Mesodermal cell (in vitro differentiated cells): ENCODE measurements around the gene LAMA4.

Experiments used
- H3K27ac ChIP-seq: 2 replicates; pipeline ENCODE4 v1.7.0; 2013; ENCODE audit warnings: mild to moderate bottlenecking, low read depth, low read length, moderate library complexity; ENCODE audit not compliant: severe bottlenecking
- H3K36me3 ChIP-seq: 2 replicates; pipeline ENCODE4 v1.7.1; 2013; ENCODE audit warnings: mild to moderate bottlenecking, low read length, moderate library complexity; ENCODE audit not compliant: control insufficient read depth, insufficient read depth
- H3K4me1 ChIP-seq: one replicate; pipeline ENCODE4 v1.7.1; 2013; ENCODE audit warnings: mild to moderate bottlenecking, low read length; ENCODE audit not compliant: insufficient read depth, control insufficient read depth, poor library complexity, severe bottlenecking
- H3K4me3 ChIP-seq: 2 replicates; pipeline ENCODE4 v1.7.0; 2013; ENCODE audit warnings: low read length, control low read depth, mild to moderate bottlenecking; ENCODE audit not compliant: insufficient read depth, poor library complexity, severe bottlenecking; ENCODE audit errors: extremely low read depth
- H3K9me3 ChIP-seq: 2 replicates; pipeline ENCODE4 v1.7.1; 2013; ENCODE audit warnings: mild to moderate bottlenecking, low read length, moderate library complexity; ENCODE audit not compliant: control insufficient read depth
- WGBS, 2 experiments: methylation state at CpG; one replicate each; pipeline ENCODE4 v1.1.5; 2013; ENCODE audit warnings: missing lambda C conversion rate in 2 of 2; ENCODE audit not compliant: insufficient coverage in 2 of 2; 5-methylcytosine and 5-hydroxymethylcytosine counted together

Gene LAMA4

GRCh38 chr6:112199001-112199403, 55.4 kb downstream of the LAMA4 start:
- Histone ChIP-seq H3K4me1 (peaks cover 14% of the 10 kb centered on the region), H3K4me3 (no peak overlapping the region), H3K9me3 (no peaks in the 10 kb centered on the region), H3K36me3 (no peaks in the 10 kb centered on the region), H3K27ac (no peak overlapping the region)
- 70 to 76% methylated on average over 2 to 3 of the region's 3 CpGs for WGBS, 2 experiments

DNA sequence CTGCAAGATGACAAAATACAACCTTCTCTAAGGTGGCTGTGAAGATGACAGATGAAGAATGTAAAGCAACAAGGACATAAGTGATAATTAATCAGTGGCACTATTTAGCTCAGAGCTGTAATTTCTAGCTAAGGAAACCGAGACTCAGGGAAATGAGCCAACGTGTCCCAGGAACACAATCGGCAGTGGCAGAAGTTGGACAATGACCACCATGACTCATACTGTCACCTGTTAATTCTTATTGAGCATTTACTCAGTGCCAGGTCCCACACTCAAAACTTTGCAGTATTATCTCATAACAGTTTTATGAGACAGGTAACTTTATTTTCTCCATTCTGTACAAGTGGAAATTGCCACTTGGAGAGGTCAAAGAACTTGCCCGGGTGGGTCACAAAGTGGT, 55.8 kb downstream of the LAMA4 start:
- Histone ChIP-seq H3K4me3 (no peak overlapping the region), H3K4me1 (peaks cover 11% of the 10 kb centered on the region), H3K27ac (no peak overlapping the region), H3K9me3 (no peaks in the 10 kb centered on the region), H3K36me3 (no peaks in the 10 kb centered on the region)
- WGBS, 2 experiments, result 94 to 98% methylated on average over 4 of the region's 4 CpGs

DNA sequence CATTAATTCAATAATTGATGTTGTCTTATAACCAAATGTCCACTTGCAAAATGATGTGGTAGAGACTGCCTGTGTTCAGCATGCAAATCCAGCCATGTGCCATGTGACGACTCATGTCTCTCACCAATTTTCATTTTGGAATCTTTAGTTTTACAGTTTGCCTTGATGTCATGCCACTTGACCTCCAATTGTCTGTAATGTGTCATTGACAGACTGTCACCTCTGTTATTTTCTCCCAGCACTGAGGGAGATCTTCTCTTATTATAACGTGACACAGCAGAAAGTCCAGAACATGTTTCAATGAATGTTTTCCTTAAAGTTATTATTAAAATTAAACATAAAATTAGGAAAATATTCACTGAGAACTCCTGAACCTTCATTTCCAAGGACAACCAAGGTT, 56.7 kb downstream of the LAMA4 start:
- Histone ChIP-seq H3K27ac (no peak overlapping the region), H3K4me3 (no peak overlapping the region), H3K9me3 (no peaks in the 10 kb centered on the region), H3K36me3 (no peaks in the 10 kb centered on the region), H3K4me1 (peaks cover 2% of the 10 kb centered on the region)
- 100% methylated on average over 1 of the region's 2 CpGs for WGBS, 2 experiments

- H3K4me1 ChIP-seq, result no peaks in the 10 kb centered on the region
- no peaks in the 10 kb centered on the region for H3K36me3 ChIP-seq
- H3K4me3 ChIP-seq, result no peak overlapping the region
- WGBS, 2 experiments, result 88% methylated on average over 1 of the region's 1 CpG; no CpG with 5 or more reads in 1 of the 2 experiments
- H3K27ac ChIP-seq, result no peak overlapping the region
- no peaks in the 10 kb centered on the region for H3K9me3 ChIP-seq
Measured at GRCh38 chr6:112196306-112196705, 58.1 kb downstream of the LAMA4 start.

- WGBS, 2 experiments, result 77 to 92% methylated on average over 1 to 3 of the region's 3 CpGs
Measured at GRCh38 chr6:112195166-112195565, 59.2 kb downstream of the LAMA4 start.

GRCh38 chr6:112194511-112194910, 59.9 kb downstream of the LAMA4 start:
- no peaks in the 10 kb centered on the region for H3K9me3 ChIP-seq
- no peak overlapping the region for H3K4me3 ChIP-seq
- H3K36me3 ChIP-seq, result no peaks in the 10 kb centered on the region
- no peak overlapping the region for H3K27ac ChIP-seq
- H3K4me1 ChIP-seq, result no peaks in the 10 kb centered on the region
- no CpG with 5 or more reads among the region's 1 CpG for WGBS, 2 experiments

More at GRCh38 chr6:112195166-112195565, 59.2 kb downstream of the LAMA4 start:
- H3K27ac ChIP-seq, result no peak overlapping the region
- no peaks in the 10 kb centered on the region for H3K36me3 ChIP-seq
- H3K9me3 ChIP-seq, result no peaks in the 10 kb centered on the region
- no peaks in the 10 kb centered on the region for H3K4me1 ChIP-seq
- no peak overlapping the region for H3K4me3 ChIP-seq

DNA sequence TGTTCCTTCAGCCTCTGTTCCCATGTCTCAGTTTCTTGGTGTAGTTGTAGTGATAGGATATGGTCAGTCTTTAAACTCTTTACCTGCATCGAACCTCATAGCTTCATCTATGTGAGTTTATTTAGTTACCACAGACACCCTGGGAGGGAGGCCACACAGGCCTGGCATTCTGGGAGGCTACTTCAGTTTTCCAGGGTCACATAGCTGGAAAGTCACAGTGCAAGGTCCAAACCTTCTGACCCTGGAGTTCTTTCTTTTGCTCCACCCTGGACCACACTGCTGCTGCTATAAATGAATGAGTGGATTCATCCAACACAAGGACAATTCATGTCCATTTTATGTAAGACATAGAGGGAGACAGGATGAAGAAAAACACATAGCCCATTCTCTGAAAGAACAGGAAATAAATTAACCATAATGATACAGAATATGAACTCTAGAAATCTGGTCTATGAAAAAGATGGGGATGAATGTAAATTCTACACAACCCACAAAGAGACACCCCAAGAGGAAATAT, 60.8 kb downstream of the LAMA4 start:
- Histone ChIP-seq H3K36me3 (no peaks in the 10 kb centered on the region), H3K4me1 (no peaks in the 10 kb centered on the region), H3K27ac (no peak overlapping the region), H3K4me3 (no peak overlapping the region), H3K9me3 (no peaks in the 10 kb centered on the region)
- no CpG with 5 or more reads among the region's 1 CpG for WGBS, 2 experiments

- no peaks in the 10 kb centered on the region for H3K9me3 ChIP-seq
- no peak overlapping the region for H3K4me3 ChIP-seq
- H3K36me3 ChIP-seq, result no peaks in the 10 kb centered on the region
- no peaks in the 10 kb centered on the region for H3K4me1 ChIP-seq
- H3K27ac ChIP-seq, result no peak overlapping the region
Measured at GRCh38 chr6:112193117-112193516, 61.2 kb downstream of the LAMA4 start.

DNA sequence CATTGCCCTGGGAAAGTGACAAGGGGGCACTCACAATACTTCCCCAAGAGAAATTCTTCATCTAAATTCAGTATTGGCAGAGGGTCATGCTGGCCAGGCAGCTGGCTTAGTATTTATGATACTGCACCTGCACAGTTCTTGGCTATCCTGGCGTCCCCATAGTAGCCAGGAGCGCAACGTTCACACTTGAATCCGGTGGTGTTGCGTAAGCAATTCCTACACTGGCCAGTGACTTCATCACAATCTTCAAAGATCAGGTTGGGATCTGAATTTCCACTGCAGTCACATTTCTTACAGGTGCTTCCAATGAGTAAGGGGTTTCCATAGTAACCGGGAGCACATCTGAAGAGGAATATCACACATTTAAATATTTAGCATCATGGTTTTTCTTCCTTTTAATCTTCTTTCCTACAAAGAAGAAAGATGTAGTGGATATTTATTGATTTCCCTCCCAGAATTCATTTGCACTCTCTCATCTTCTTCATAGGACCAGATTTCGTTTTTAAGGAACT, 62.8 kb downstream of the LAMA4 start:
- Histone ChIP-seq H3K4me1 (no peaks in the 10 kb centered on the region), H3K9me3 (no peaks in the 10 kb centered on the region), H3K4me3 (no peak overlapping the region), H3K27ac (no peak overlapping the region), H3K36me3 (no peaks in the 10 kb centered on the region)
- 89 to 95% methylated on average over 4 to 5 of the region's 7 CpGs for WGBS, 2 experiments

GRCh38 chr6:112190164-112190563, 64.2 kb downstream of the LAMA4 start:
- no peak overlapping the region for H3K4me3 ChIP-seq
- H3K4me1 ChIP-seq, result no peaks in the 10 kb centered on the region
- no peaks in the 10 kb centered on the region for H3K9me3 ChIP-seq
- no peaks in the 10 kb centered on the region for H3K36me3 ChIP-seq
- H3K27ac ChIP-seq, result no peak overlapping the region
- WGBS, 2 experiments, result 100% methylated on average over 1 of the region's 1 CpG; no CpG with 5 or more reads in 1 of the 2 experiments

GRCh38 chr6:112189494-112189893, 64.9 kb downstream of the LAMA4 start:
- H3K4me3 ChIP-seq, result no peak overlapping the region
- WGBS, 2 experiments, result 84 to 96% methylated on average over 4 of the region's 5 CpGs
- H3K9me3 ChIP-seq, result no peaks in the 10 kb centered on the region
- no peaks in the 10 kb centered on the region for H3K4me1 ChIP-seq
- no peaks in the 10 kb centered on the region for H3K36me3 ChIP-seq
- H3K27ac ChIP-seq, result no peak overlapping the region
